Stimulated activated CD4-positive, alpha-beta T cell treated with anti-CD3 and anti-CD28 coated beads, Interleukin-1b, Interleukin-23, amount 100 ng/mL, for 1 hour (primary cell): ENCODE results near the gene ALG8.
"Not testable (repeated sequence)": the region's sequence is repeated elsewhere in the genome, so short reads cannot be mapped to it uniquely, and the experiment has no call there.

ENCODE experiments used
- DNase-seq, 2 donors: peaks; one replicate each; pipeline ENCODE4 v3.0.0-alpha.2; 2020; ENCODE audit warnings: low read depth in 2 of 2

The ALG8 gene

DNA sequence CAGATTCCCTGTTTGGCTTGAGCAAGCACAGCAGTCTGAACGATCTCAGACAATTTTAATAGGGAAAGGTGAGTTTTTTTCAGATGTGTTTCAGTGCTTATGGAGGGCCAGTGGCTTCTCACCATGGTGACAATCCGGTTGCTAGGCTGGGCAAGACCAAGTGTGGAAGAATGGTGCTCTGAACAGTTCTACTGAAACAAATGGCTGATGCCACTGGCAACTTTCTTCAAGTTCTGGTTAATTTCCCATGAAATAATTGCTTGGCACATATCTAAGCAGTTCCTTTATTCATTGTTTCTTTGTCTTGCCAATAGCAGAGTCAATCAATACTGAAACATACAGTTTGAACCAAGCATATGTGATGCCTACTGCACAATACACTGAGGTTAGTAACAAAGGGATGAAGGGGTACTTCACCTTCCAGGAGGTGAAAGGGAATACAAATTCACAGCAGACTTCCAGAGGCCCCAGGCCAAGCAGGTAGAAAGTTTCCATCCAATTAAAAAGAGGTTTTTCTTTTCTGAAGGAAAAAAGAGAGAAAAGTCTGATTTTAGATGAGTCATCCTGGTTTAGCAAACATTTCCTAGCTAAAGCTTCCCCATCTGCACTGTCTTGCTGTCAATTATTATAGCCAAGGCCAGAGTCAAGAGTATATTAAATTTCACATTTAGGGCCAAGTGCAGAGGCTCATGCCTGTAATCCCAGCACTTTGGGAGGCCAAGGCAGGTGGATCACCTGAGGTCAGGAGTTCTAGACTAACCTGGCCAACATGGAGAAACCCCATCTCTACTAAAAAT is 38.6 kb downstream of the ALG8 start:
- no peak for DNase-seq

DNA sequence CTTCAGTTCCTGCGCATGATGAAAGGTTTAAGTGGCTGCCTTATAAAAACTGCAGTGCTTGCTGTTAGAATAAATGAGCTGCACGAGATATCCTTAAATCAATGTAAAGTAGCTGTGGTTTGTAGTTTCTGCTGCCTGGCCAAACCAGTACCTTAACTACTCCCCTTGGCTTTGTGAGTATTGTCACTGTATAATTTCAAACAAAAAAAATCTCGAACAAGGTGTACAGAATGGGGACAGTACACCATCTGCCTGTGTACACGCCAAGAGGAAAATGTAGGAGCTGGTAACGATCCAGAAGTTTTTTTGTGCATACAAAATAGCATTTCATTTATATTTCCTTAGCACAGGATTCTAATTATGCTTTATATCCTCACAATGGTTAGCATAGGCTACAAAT is 39.2 kb downstream of the ALG8 start:
- no peak for DNase-seq

DNA sequence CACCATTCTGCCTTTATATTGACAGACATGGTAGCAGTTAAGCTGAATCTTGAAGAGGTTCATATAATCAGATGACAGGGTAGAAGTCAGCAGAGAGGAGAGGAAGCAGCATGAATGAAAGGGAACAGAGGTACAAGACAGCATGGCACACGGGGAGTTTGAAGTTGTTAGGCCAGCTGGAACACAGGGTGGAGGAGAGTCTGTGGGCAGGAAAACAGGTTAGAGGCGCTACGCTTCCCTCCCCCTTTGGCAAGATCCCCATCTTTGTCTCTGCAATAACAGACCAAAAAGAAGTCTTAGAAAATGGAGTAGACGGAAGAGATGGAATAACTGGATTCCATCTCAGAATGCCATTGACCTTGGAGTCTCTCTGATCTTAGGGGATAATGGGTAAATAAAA is 39.8 kb downstream of the ALG8 start:
- DNase-seq, result no peak

- no peak for DNase-seq
Observed at GRCh38 chr11:78097666-78098385, 41.6 kb downstream of the ALG8 start.

GRCh38 chr11:78094250-78094649 is 45.2 kb downstream of the ALG8 start:
- no peak for DNase-seq

- DNase-seq, result not testable (repeated sequence)
Observed at GRCh38 chr11:78086521-78087074, 52.8 kb downstream of the ALG8 start.

- no peak for DNase-seq
Observed at GRCh38 chr11:78085972-78086371, 53.5 kb downstream of the ALG8 start.

GRCh38 chr11:78084506-78084905 is 54.9 kb downstream of the ALG8 start:
- not testable (repeated sequence) for DNase-seq

DNA sequence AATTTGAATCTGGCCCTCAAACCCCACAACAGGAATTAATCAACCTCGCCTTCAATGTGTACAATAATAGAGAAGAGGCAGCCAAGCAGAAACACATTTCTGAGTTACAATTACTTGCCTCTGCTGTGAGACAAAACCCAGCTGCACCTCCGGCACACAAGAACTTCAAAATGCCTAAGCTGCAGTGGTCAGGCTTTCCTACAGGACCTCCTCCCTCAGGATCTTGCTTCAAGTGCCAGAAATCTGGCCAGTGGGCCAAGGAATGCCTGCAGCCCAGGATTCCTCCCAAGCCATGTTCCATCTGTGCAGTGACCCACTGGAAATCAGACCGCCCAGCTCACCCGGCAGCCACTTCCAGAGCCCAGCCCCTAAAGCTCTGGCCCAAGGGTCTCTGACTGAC is 56.4 kb downstream of the ALG8 start:
- no peak for DNase-seq

DNA sequence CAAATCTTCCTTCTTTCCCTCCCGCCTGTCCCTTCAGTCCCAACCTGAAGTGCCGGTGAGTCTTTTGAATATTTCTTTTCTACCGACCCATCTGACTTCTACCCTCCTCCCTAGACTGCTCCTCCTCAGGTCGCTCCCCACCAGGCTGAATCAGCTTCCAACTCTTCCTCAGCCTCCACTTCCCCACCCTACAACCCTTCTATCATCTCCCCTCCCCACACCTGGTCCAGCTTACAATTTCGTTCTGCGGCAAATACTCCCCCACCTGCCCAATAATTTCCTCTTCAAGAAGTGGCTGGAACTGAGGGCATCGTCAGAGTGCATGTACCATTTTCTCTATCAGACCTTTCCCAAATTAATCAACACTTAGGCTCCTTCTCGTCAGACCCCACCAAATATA is 57.3 kb downstream of the ALG8 start:
- no peak for DNase-seq

- no peak for DNase-seq
Observed at GRCh38 chr11:78081583-78081982, 57.8 kb downstream of the ALG8 start.

DNA sequence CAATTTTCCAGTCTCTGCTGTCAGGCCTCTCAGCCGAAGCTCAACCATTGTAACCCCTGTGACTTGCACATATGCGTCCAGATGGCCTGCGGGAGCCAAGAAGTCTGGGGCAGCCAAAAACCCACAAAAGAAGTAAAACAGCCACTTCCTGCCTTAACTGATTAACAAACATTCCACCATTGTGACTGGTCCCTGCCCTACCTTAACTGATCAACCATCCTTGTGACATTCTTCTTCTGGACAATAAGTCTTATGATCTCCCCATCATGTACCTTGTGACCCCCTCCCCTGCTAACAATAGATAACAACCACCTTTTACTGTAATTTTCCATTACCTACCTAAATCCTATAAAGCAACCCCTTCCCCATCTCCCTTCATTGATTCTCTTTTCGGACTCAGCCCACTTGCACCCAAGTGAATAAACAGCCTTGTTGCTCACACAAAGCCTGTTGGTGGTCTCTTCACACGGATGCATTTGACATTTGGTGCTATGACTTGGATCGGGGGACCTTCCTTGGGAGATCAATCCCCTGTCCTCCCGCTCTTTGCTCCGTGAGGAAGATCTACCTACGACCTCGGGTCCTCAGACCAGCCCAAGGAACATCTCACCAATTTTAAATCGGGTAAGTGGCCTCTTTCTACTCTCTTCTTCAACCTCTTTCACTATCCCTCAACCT is 58.5 kb downstream of the ALG8 start:
- DNase-seq, result no peak

DNA sequence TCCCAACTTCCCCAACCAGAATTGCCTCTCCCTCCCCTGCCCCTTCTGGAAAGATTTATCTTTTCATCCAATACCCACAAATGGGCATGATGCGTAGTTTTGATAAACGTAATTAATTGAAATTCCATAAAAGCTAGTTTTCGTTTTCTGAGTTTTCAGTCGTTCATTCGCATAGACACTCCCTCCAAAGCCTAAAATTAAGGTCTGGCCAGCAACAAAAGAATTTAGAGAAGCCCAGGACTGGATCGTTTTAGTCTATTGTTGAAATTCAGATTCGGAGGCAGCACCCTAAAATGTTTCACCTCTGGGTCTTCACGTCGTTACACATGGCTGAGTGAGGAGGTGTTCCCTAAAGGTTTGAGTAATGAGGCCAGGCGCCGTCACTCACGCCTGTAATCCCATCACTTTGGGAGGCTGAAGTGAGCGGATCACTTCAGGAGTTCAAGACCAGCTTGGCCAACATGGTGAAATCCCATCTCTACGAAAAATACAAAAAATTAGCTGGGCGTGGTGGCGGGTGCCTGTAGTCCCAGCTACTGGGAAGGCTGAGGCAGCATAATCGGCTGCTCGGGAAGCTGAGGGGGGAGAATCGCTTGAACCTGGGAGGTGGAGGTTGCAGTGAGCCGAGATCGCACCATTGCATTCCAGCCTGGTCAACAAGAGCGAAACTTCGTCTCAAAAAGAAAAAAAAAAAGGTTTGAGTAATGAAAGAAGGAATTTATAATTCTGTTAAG is 59.2 kb downstream of the ALG8 start:
- DNase-seq, result no peak

- DNase-seq, result peak; percentile 7 to 46
Observed at GRCh38 chr11:78079232-78080083, 60.0 kb downstream of the ALG8 start, which contains the start of gene NDUFC2. Gene NDUFC2 (minus strand): TSS chr11:78079862. CDS start chr11:78079744, 118 bp downstream.

DNA sequence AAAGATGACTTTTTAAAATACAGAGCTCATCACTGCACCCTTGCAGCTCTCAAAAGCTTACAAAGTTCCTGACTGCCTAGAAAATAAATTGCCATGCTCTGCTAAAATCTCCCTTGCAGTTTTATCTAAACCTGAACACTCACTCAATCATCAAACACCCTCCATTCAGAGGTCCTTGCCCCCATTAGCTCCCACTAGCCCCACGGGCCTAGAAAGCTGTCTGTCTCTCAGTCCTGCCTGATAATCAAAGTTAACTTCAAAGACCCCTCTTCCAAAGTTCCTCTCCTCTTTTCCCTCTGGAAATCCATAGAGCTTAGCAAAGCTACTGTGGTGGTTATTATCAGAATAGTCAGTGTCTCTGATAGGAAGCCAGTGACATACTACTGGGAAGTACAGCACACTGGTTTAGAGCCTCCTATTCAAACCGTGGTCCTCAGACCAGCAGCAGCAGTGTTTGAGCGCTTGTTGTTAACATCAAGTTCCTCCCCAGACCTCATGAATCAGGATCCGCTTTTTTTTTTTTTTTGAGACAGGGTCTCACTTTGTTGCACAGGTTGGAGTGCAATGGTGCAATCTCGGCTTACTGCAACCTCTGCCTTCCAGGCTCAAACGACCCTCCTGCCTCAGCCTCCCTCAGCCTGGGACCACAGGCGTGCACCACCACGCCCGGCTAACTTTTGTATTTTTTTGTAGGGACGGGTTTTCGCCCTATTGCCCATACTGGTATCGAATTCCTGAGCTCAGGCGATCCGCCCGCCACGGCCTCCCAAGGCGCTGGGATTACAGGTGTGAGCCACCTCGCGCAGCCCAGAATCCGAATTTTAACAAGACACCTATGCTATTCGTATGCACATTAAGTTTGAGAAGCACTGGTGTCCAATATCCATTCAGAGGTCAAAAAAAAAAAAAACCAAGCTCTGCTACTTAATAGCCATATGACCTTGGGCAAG is 60.9 kb downstream of the ALG8 start:
- no peak for DNase-seq

GRCh38 chr11:78077592-78077991 is 61.8 kb downstream of the ALG8 start:
- not testable (repeated sequence) for DNase-seq

GRCh38 chr11:78076733-78077403 is 62.6 kb downstream of the ALG8 start:
- DNase-seq, result no peak

GRCh38 chr11:78074756-78075155 is 64.7 kb downstream of the ALG8 start:
- no peak for DNase-seq

- DNase-seq, result no peak
Observed at GRCh38 chr11:78072455-78072854, 67.0 kb downstream of the ALG8 start.
